Measurements from ENCODE around the gene P2RY6.

The P2RY6 gene

GRCh38 chr11:73298233-73298632, 26.1 kb downstream of the P2RY6 start:
- DNase-seq, result no peak

- DNase-seq, result no peak
Measured at GRCh38 chr11:73299751-73300150, 27.6 kb downstream of the P2RY6 start.

GRCh38 chr11:73306069-73306841, 34.1 kb downstream of the P2RY6 start:
- DNase-seq, result no peak

- DNase-seq, result no peak
Measured at GRCh38 chr11:73306977-73307322, 34.8 kb downstream of the P2RY6 start.

GRCh38 chr11:73307323-73308002, 35.3 kb downstream of the P2RY6 start:
- peak; percentile 99 for DNase-seq

- peak; percentile 90 for DNase-seq
Measured at GRCh38 chr11:73308003-73308960, 36.1 kb downstream of the P2RY6 start, which contains the start of gene ARHGEF17. TSS of gene ARHGEF17 (plus strand) at chr11:73308276. CDS start at chr11:73308639, 363 bp downstream.

- DNase-seq, result peak; percentile 73
Measured at GRCh38 chr11:73308961-73309919, 37.1 kb downstream of the P2RY6 start.

- no peak for DNase-seq
Measured at GRCh38 chr11:73310076-73310475, 37.9 kb downstream of the P2RY6 start.

GRCh38 chr11:73310661-73311393, 38.7 kb downstream of the P2RY6 start:
- no peak for DNase-seq

- no peak for DNase-seq
Measured at GRCh38 chr11:73311394-73311869, 39.3 kb downstream of the P2RY6 start.

- DNase-seq, result no peak
Measured at GRCh38 chr11:73312036-73312435, 39.9 kb downstream of the P2RY6 start.

- no peak for DNase-seq
Measured at GRCh38 chr11:73312851-73313327, 40.8 kb downstream of the P2RY6 start.

- DNase-seq, result no peak
Measured at GRCh38 chr11:73313652-73314051, 41.5 kb downstream of the P2RY6 start.

- DNase-seq, result peak; percentile 59
Measured at GRCh38 chr11:73314117-73314961, 42.2 kb downstream of the P2RY6 start.

- no peak for DNase-seq
Measured at GRCh38 chr11:73315293-73316020, 43.3 kb downstream of the P2RY6 start.

- no peak for DNase-seq
Measured at GRCh38 chr11:73316422-73316821, 44.3 kb downstream of the P2RY6 start.

GRCh38 chr11:73317373-73317772, 45.2 kb downstream of the P2RY6 start:
- no peak for DNase-seq

- no peak for DNase-seq
Measured at GRCh38 chr11:73317803-73318202, 45.7 kb downstream of the P2RY6 start.

- DNase-seq, result no peak
Measured at GRCh38 chr11:73318501-73319011, 46.4 kb downstream of the P2RY6 start.

Measured in NCI-H510A (cell line).